SK-N-SH treated with all-trans-retinoic acid at 6 μM for 48 hours (cell line): ENCODE measurements around the gene MPP3.

ENCODE experiments used
- ATAC-seq: fragments of 200-7000 bp; cut with Tn5 transposase; 3 replicates; pipeline ENCODE4 v1.9.1; 2020; ENCODE audit warnings: mild to moderate bottlenecking, moderate library complexity
- ARNTL ChIP-seq: fragments of 450-650 bp; formaldehyde crosslinking; IDR thresholded peaks from 2 replicates; pipeline ENCODE4 v1.5.0; 2020; ENCODE audit warnings: low read depth, mild to moderate bottlenecking, moderate library complexity, borderline replicate concordance
- CSDC2 ChIP-seq: fragments of 250-450 bp; sonication (Bioruptor Pico); IDR thresholded peaks from 2 replicates; pipeline ENCODE4 v1.5.0; 2020; ENCODE audit warnings: mild to moderate bottlenecking, moderate library complexity
- CSRNP3 ChIP-seq: fragments of 250-450 bp; sonication (Bioruptor Pico); IDR thresholded peaks from 2 replicates; pipeline ENCODE4 v1.5.1; 2021; ENCODE audit warnings: mild to moderate bottlenecking, moderate library complexity
- ESRRG ChIP-seq: fragments of 250-450 bp; sonication (Bioruptor Pico); IDR thresholded peaks from 2 replicates; pipeline ENCODE4 v1.6.1; 2021; ENCODE audit warnings: mild to moderate bottlenecking
- GLIS3 ChIP-seq: fragments of 250-450 bp; sonication (Bioruptor Pico); IDR thresholded peaks from 2 replicates; pipeline ENCODE4 v1.5.0; 2020; ENCODE audit warnings: mild to moderate bottlenecking, moderate library complexity
- ISL1 ChIP-seq: fragments of 250-450 bp; sonication (Bioruptor Pico); IDR thresholded peaks from 2 replicates; pipeline ENCODE4 v2.1.2; 2022; ENCODE audit warnings: mild to moderate bottlenecking, moderate library complexity
- OSR1 ChIP-seq: fragments of 250-450 bp; sonication (Bioruptor Pico); IDR thresholded peaks from 2 replicates; pipeline ENCODE4 v1.8.0; 2022; ENCODE audit warnings: moderate library complexity, mild to moderate bottlenecking, inconsistent platforms
- PPARA ChIP-seq: fragments of 250-450 bp; sonication (Bioruptor Pico); IDR thresholded peaks from 2 replicates; pipeline ENCODE4 v1.5.0; 2020; ENCODE audit warnings: mild to moderate bottlenecking, borderline replicate concordance
- RARB ChIP-seq: fragments of 250-450 bp; sonication (Bioruptor Pico); IDR thresholded peaks from 2 replicates; pipeline ENCODE4 v1.8.0; 2021; ENCODE audit warnings: mild to moderate bottlenecking, moderate library complexity
- TCF4 ChIP-seq: fragments of 250-450 bp; sonication (Bioruptor Pico); IDR thresholded peaks from 2 replicates; pipeline ENCODE4 v1.8.0; 2021; ENCODE audit warnings: mild to moderate bottlenecking, moderate library complexity, borderline replicate concordance
- TOX ChIP-seq: fragments of 250-450 bp; sonication (Bioruptor Pico); IDR thresholded peaks from 2 replicates; pipeline ENCODE4 v1.8.0; 2021; ENCODE audit warnings: mild to moderate bottlenecking, moderate library complexity, borderline replicate concordance
- TSHZ2 ChIP-seq: fragments of 250-450 bp; sonication (Bioruptor Pico); IDR thresholded peaks from 2 replicates; pipeline ENCODE4 v1.5.0; 2020; ENCODE audit warnings: mild to moderate bottlenecking, moderate library complexity
- ZC3H10 ChIP-seq: fragments of 250-450 bp; sonication (Bioruptor Pico); IDR thresholded peaks from 2 replicates; pipeline ENCODE4 v1.5.1; 2021; ENCODE audit warnings: mild to moderate bottlenecking, moderate library complexity
- ZFP3 ChIP-seq: fragments of 250-450 bp; sonication (Bioruptor Pico); IDR thresholded peaks from 2 replicates; pipeline ENCODE4 v1.5.0; 2020; ENCODE audit warnings: mild to moderate bottlenecking, moderate library complexity
- ZFP30 ChIP-seq: fragments of 450-650 bp; formaldehyde crosslinking; IDR thresholded peaks from 2 replicates; pipeline ENCODE4 v1.5.0; 2022; ENCODE audit warnings: mild to moderate bottlenecking, moderate library complexity
- ZNF565 ChIP-seq: fragments of 450-650 bp; formaldehyde crosslinking; conservative IDR thresholded peaks from 2 replicates; pipeline ENCODE4 v1.5.0; 2020; ENCODE audit warnings: low read depth, mild to moderate bottlenecking, moderate library complexity
- ZNF70 ChIP-seq: fragments of 450-650 bp; formaldehyde crosslinking; IDR thresholded peaks from 2 replicates; pipeline ENCODE4 v1.5.0; 2020; ENCODE audit warnings: mild to moderate bottlenecking, moderate library complexity
- ZNF8 ChIP-seq: fragments of 450-650 bp; formaldehyde crosslinking; IDR thresholded peaks from 2 replicates; pipeline ENCODE4 v1.5.0; 2020; ENCODE audit warnings: mild to moderate bottlenecking, moderate library complexity
- TF ChIP-seq, protein P1 (sequence below): fragments of 250-450 bp; sonication (Bioruptor Pico); IDR thresholded peaks from 2 replicates; pipeline ENCODE4 v1.5.1; 2020; ENCODE audit warnings: low read depth, mild to moderate bottlenecking, moderate library complexity
- TF ChIP-seq, protein P2 (sequence below): fragments of 250-450 bp; sonication (Bioruptor Pico); IDR thresholded peaks from 2 replicates; pipeline ENCODE4 v1.8.0; 2020; ENCODE audit warnings: mild to moderate bottlenecking, moderate library complexity, borderline replicate concordance

Gene MPP3

GRCh38 chr17:43757171-43757660 is 75.7 kb downstream of the MPP3 start:
- no peak for ATAC-seq
- no peak for TF ChIP-seq TCF4 (CRISPR knock-in tag)
- TF ChIP-seq RARB (CRISPR knock-in tag), result no peak
- TF ChIP-seq PPARA (CRISPR knock-in tag), result no peak
- TF ChIP-seq ZNF8, result no peak
- TF ChIP-seq, protein P1, sequence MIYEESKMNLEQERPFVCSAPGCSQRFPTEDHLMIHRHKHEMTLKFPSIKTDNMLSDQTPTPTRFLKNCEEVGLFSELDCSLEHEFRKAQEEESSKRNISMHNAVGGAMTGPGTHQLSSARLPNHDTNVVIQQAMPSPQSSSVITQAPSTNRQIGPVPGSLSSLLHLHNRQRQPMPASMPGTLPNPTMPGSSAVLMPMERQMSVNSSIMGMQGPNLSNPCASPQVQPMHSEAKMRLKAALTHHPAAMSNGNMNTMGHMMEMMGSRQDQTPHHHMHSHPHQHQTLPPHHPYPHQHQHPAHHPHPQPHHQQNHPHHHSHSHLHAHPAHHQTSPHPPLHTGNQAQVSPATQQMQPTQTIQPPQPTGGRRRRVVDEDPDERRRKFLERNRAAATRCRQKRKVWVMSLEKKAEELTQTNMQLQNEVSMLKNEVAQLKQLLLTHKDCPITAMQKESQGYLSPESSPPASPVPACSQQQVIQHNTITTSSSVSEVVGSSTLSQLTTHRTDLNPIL, result no peak
- TF ChIP-seq ARNTL (CRISPR knock-in tag), result no peak
- TF ChIP-seq ZNF565, result no peak
- no peak for TF ChIP-seq OSR1 (CRISPR knock-in tag)
- no peak for TF ChIP-seq ZNF70 (CRISPR knock-in tag)
- no peak for TF ChIP-seq ZFP30 (CRISPR knock-in tag)
- TF ChIP-seq, protein P2, sequence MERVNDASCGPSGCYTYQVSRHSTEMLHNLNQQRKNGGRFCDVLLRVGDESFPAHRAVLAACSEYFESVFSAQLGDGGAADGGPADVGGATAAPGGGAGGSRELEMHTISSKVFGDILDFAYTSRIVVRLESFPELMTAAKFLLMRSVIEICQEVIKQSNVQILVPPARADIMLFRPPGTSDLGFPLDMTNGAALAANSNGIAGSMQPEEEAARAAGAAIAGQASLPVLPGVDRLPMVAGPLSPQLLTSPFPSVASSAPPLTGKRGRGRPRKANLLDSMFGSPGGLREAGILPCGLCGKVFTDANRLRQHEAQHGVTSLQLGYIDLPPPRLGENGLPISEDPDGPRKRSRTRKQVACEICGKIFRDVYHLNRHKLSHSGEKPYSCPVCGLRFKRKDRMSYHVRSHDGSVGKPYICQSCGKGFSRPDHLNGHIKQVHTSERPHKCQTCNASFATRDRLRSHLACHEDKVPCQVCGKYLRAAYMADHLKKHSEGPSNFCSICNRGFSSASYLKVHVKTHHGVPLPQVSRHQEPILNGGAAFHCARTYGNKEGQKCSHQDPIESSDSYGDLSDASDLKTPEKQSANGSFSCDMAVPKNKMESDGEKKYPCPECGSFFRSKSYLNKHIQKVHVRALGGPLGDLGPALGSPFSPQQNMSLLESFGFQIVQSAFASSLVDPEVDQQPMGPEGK (CRISPR knock-in tag), result no peak
- TF ChIP-seq ZC3H10 (CRISPR knock-in tag), result no peak
- no peak for TF ChIP-seq GLIS3 (CRISPR knock-in tag)
- no peak for TF ChIP-seq ISL1 (CRISPR knock-in tag)
- no peak for TF ChIP-seq CSDC2
- TF ChIP-seq CSRNP3, result no peak
- TF ChIP-seq TSHZ2 (CRISPR knock-in tag), result no peak

DNA sequence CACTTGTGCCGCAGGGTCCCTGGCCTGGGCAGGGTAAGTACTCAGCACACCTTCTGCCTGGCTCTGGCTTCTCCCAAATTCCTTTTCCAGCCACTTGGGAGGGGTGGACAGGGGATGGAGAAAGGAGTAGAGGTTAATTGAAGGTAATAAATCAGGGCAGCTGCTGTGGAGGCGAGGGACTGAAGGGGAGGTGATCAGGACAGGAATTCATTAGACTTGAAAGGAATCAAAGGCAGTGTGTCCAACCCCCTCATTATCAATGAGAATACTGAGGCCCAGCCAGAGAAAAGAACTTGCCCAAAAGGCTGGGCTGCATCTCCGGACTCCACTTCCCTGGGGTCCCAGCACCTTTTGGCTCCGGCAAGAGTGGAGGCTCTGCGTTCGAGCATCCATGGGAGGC is 76.7 kb downstream of the MPP3 start:
- no peak for TF ChIP-seq ZFP3 (CRISPR knock-in tag)
- TF ChIP-seq ESRRG (CRISPR knock-in tag), result no peak
- TF ChIP-seq, protein P2 (CRISPR knock-in tag), result no peak
- no peak for TF ChIP-seq ZNF8
- no peak for TF ChIP-seq CSRNP3
- TF ChIP-seq ZNF565, result no peak
- TF ChIP-seq GLIS3 (CRISPR knock-in tag), result no peak
- no peak for TF ChIP-seq TOX (CRISPR knock-in tag)
- no peak for TF ChIP-seq ISL1 (CRISPR knock-in tag)
- no peak for TF ChIP-seq RARB (CRISPR knock-in tag)
- TF ChIP-seq, all 23 proteins: peak for 0

More for the DNA sequence above, 76.7 kb downstream of the MPP3 start:
- ATAC-seq, result no peak
